Esophagus (tissue), 2 donors: ENCODE results near the gene DTNB. TPM values are rescaled to one million over a fixed set of nuclear protein-coding genes. Genes with fewer than 3 reads are reported as not detected.

Source experiments
- H3K27ac ChIP-seq, 2 donors: one replicate each; pipeline ENCODE4 v1.5.1; 2013; ENCODE audit warnings: low read depth in 2 of 2, mild to moderate bottlenecking in 2 of 2, inconsistent platforms in 1 of 2, low read length in 1 of 2, moderate library complexity in 1 of 2
- H3K27me3 ChIP-seq, 2 donors: one replicate each; pipeline ENCODE4 v1.6.1; 2013; ENCODE audit warnings: low read length in 2 of 2, control low read depth in 1 of 2, mild to moderate bottlenecking in 1 of 2; ENCODE audit not compliant: insufficient read depth in 2 of 2, control insufficient read depth in 1 of 2
- H3K36me3 ChIP-seq, 2 donors: one replicate each; pipeline ENCODE4 v1.6.1; 2013; ENCODE audit warnings: low read length in 1 of 2; ENCODE audit not compliant: control insufficient read depth in 2 of 2, insufficient read depth in 2 of 2
- H3K4me1 ChIP-seq, 2 donors: one replicate each; pipeline ENCODE4 v1.6.1; 2013; ENCODE audit warnings: low read length in 1 of 2; ENCODE audit not compliant: control insufficient read depth in 2 of 2, insufficient read depth in 2 of 2
- H3K4me3 ChIP-seq, 2 donors: one replicate each; pipeline ENCODE4 v1.5.1; 2013; ENCODE audit warnings: low read length in 2 of 2, mild to moderate bottlenecking in 2 of 2, low read depth in 1 of 2, moderate library complexity in 1 of 2
- H3K9me3 ChIP-seq, 2 donors: one replicate each; pipeline ENCODE4 v1.6.1; 2013; ENCODE audit warnings: mild to moderate bottlenecking in 2 of 2, low read depth in 1 of 2, low read length in 1 of 2, moderate library complexity in 1 of 2; ENCODE audit not compliant: control insufficient read depth in 2 of 2, insufficient read depth in 1 of 2
- WGBS, 2 donors: extraction: QIAGEN DNeasy Blood & Tissue Kit; methylation state at CpG; one replicate each; pipeline ENCODE4 v1.1.7; 2013; 5-methylcytosine and 5-hydroxymethylcytosine counted together
- polyA plus RNA-seq, 2 donors: library from polyadenylated mRNA; stranded (reverse); fragments of 200-250 nt; gene quantifications; one replicate each; pipeline ENCODE4 v1.2.3, GENCODE V29; 2013
- donor health status: healthy with polysubstance abuse.
- donor health status: Bipolar disorder and iron deficiency.

Gene DTNB
- polyA plus RNA-seq, 2 donors = 7.9 to 13.9 TPM

GRCh38 chr2:25598911-25599310, 74.5 kb downstream of the DTNB start:
- no peaks in the 10 kb centered on the region for H3K4me1 ChIP-seq
- H3K4me3 ChIP-seq = no peak overlapping the region
- WGBS, 2 donors = 93 to 94% methylated on average over 4 of the region's 4 CpGs
- H3K27me3 ChIP-seq = no peaks in the 10 kb centered on the region
- no peaks in the 10 kb centered on the region for H3K9me3 ChIP-seq
- H3K36me3 ChIP-seq = no peaks in the 10 kb centered on the region
- no peak overlapping the region for H3K27ac ChIP-seq

DNA sequence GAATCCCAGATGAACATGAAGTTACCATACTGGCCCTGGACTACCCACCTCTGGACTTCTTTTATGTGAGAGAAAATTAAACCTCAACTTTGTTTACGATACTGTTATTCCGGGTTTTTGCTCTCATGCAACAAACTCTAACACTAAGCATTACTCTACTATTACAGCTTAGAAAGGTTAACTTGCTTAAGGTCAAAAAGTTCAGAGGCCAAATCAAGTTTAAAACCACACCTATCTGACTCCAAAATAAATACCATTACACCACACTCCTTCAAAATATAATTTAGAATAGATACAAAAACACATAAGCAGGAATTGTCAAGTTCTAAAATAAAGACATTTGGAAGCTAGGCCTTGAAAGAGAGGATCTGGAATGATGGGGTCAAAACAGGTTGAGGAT, 75.0 kb downstream of the DTNB start:
- Histone ChIP-seq H3K27me3 (no peaks in the 10 kb centered on the region), H3K36me3 (no peaks in the 10 kb centered on the region), H3K4me3 (no peak overlapping the region), H3K27ac (no peak overlapping the region), H3K4me1 (no peaks in the 10 kb centered on the region), H3K9me3 (no peaks in the 10 kb centered on the region)
- WGBS, 2 donors = 96 to 97% methylated on average over 2 of the region's 2 CpGs

- WGBS, 2 donors = 91 to 96% methylated on average over 2 of the region's 2 CpGs
- Histone ChIP-seq H3K4me1 (no peaks in the 10 kb centered on the region), H3K9me3 (no peaks in the 10 kb centered on the region), H3K27ac (no peak overlapping the region), H3K4me3 (no peak overlapping the region), H3K27me3 (no peaks in the 10 kb centered on the region), H3K36me3 (no peaks in the 10 kb centered on the region)
These were observed 75.5 kb downstream of the DTNB start for GRCh38 chr2:25597881-25598280.

DNA sequence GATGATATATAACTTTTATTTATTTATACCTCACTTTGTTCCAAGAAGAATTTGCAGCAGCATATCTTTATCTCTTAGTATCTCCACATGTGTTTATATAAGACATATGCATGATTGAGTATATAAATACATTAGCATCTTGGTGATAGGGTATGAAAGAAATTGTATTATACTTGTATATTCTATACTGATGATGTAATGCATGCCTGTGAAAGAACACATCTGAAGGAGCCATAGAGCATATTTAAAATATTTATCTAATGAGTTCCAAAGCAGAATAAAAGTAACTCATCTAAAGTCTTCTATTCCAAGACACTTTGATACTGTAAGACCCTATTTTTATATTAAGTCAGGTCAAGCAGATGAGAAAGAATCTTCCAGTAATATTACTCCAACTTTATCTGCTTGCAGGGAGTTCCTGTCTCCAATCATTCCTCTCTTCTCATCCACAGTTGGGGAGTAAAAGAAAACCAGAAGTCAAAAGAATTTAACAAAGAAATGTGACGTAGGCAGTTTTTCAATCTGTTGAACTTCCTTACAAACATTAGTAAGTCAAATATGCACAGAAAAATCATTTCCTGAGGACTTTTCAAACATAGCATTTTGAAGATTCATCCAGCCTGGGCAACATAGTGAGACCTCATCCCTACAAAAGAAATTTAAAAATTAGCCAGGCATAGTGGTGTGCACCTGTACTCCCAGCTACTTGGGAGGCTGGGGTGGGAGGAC, 76.7 kb downstream of the DTNB start:
- Histone ChIP-seq H3K27ac (no peak overlapping the region), H3K4me3 (no peak overlapping the region), H3K9me3 (no peaks in the 10 kb centered on the region), H3K36me3 (no peaks in the 10 kb centered on the region), H3K4me1 (no peaks in the 10 kb centered on the region), H3K27me3 (no peaks in the 10 kb centered on the region)
- 81 to 92% methylated on average over 1 of the region's 1 CpG for WGBS, 2 donors

GRCh38 chr2:25595393-25595792, 78.0 kb downstream of the DTNB start:
- no peaks in the 10 kb centered on the region for H3K36me3 ChIP-seq
- WGBS, 2 donors = 94 to 96% methylated on average over 6 of the region's 6 CpGs

GRCh38 chr2:25594991-25595390, 78.4 kb downstream of the DTNB start:
- Histone ChIP-seq H3K9me3 (no peaks in the 10 kb centered on the region), H3K36me3 (no peaks in the 10 kb centered on the region), H3K4me3 (no peak overlapping the region), H3K27ac (no peak overlapping the region), H3K27me3 (no peaks in the 10 kb centered on the region), H3K4me1 (no peaks in the 10 kb centered on the region)
- 93 to 95% methylated on average over 3 of the region's 3 CpGs for WGBS, 2 donors

More at GRCh38 chr2:25595393-25595792, 78.0 kb downstream of the DTNB start:
- Histone ChIP-seq H3K4me1 (no peaks in the 10 kb centered on the region), H3K4me3 (no peak overlapping the region), H3K27me3 (no peaks in the 10 kb centered on the region), H3K27ac (no peak overlapping the region), H3K9me3 (no peaks in the 10 kb centered on the region)

- no peaks in the 10 kb centered on the region for H3K36me3 ChIP-seq
- no peaks in the 10 kb centered on the region for H3K27me3 ChIP-seq
- H3K4me3 ChIP-seq = no peak overlapping the region
- H3K4me1 ChIP-seq = no peaks in the 10 kb centered on the region
- H3K9me3 ChIP-seq = no peaks in the 10 kb centered on the region
- H3K27ac ChIP-seq = no peak overlapping the region
- 82 to 85% methylated on average over 8 of the region's 8 CpGs for WGBS, 2 donors
These were observed 80.5 kb downstream of the DTNB start for GRCh38 chr2:25592766-25593292.

DNA sequence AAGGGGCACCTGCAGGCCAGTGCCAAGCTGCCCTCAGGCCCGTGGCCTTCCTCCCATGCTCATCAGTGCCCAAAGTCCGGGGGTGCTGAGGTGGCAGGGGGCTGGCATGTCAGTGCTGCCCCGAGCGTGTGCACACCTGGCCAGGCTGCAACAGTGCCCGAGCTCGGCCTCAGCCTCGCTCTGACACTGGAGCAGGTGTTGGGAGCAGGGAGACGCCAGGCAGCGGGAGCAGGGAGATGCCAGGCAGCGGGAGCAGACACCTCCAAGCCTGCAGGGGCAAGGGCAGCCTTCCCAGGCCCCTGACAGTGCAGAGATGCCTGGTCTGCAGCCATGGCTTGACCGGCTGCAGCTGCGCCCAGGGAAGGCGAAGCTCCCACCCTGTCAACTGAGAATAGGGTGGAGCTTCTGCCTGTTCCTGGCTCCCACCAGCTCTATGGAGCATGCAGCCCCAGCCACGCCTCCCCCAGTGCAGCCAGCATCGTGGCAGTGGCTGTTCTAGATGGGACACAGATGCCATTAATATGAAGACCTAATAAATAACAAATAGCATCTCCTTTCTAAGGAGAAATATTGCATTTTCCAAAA, 82.4 kb downstream of the DTNB start:
- H3K4me1 ChIP-seq = no peaks in the 10 kb centered on the region
- H3K27ac ChIP-seq = no peak overlapping the region
- H3K27me3 ChIP-seq = no peaks in the 10 kb centered on the region
- no peaks in the 10 kb centered on the region for H3K9me3 ChIP-seq
- no peak overlapping the region for H3K4me3 ChIP-seq
- 81 to 83% methylated on average over 15 of the region's 15 CpGs for WGBS, 2 donors
- H3K36me3 ChIP-seq = no peaks in the 10 kb centered on the region

GRCh38 chr2:25589676-25590205, 83.6 kb downstream of the DTNB start:
- WGBS, 2 donors = 96 to 97% methylated on average over 13 of the region's 13 CpGs

More at GRCh38 chr2:25589676-25590205, 83.6 kb downstream of the DTNB start:
- H3K36me3 ChIP-seq = no peaks in the 10 kb centered on the region
- no peaks in the 10 kb centered on the region for H3K4me1 ChIP-seq
- no peak overlapping the region for H3K4me3 ChIP-seq
- no peaks in the 10 kb centered on the region for H3K9me3 ChIP-seq
- no peaks in the 10 kb centered on the region for H3K27me3 ChIP-seq
- no peak overlapping the region for H3K27ac ChIP-seq
